Adrenal gland (tissue), 12 donors: ENCODE data around the gene ABCB4. TPM values are rescaled to one million over a fixed set of nuclear protein-coding genes. Genes with fewer than 3 reads are reported as not detected.
A peak's percentile ranks its signal among the peaks of the same experiment; 100 is the strongest.

Experiments
- DNase-seq, 7 donors: peaks; one replicate each; pipeline ENCODE4 v3.0.0-alpha.2; 2019 to 2020
- H3K27ac ChIP-seq, 5 donors: fragments of 200-600 bp; sonication (generic) in 4 of 5; 1 replicate in 3 of 5; 2 replicates in 2 of 5; pipeline versions ENCODE4 v1.5.1 to v1.8.0; 2016 to 2020; ENCODE audit warnings: mild to moderate bottlenecking in 1 of 5
- H3K27me3 ChIP-seq: fragments of 200-600 bp; 2 replicates; pipeline ENCODE4 v1.8.0; 2021
- H3K36me3 ChIP-seq, 2 donors: fragments of 200-600 bp; replicated peaks in 1 of 2; 1 replicate in 1 of 2; 2 replicates in 1 of 2; pipeline versions ENCODE4 v1.5.1 to v1.8.0; 2018 to 2022
- H3K4me1 ChIP-seq, 2 donors: fragments of 200-600 bp; replicated peaks in 1 of 2; 1 replicate in 1 of 2; 2 replicates in 1 of 2; pipeline versions ENCODE4 v1.5.1 to v1.8.0; 2018 to 2021
- H3K4me3 ChIP-seq, 4 donors: fragments of 200-600 bp; sonication (generic) in 3 of 4; one replicate each; pipeline ENCODE4 v1.5.1; 2016 to 2018
- H3K9me3 ChIP-seq, 3 donors: fragments of 200-600 bp; sonication (generic) in 1 of 3; replicated peaks in 1 of 3; 1 replicate in 2 of 3; 2 replicates in 1 of 3; pipeline versions ENCODE4 v1.5.1 to v1.8.0; 2016 to 2021
- POLR2A ChIP-seq, 2 donors: fragments of 450-650 bp; IDR thresholded peaks; one replicate each; pipeline ENCODE4 v1.6.1; 2017; ENCODE audit warnings: antibody characterized with exemption in 2 of 2, mild to moderate bottlenecking in 2 of 2, moderate library complexity in 1 of 2
- WGBS, 4 donors: extraction: QIAGEN DNeasy Blood & Tissue Kit in 2 of 4; methylation state at CpG; one replicate each; pipeline versions ENCODE4 v1.1.5 to v1.1.7; 2013 to 2017; 5-methylcytosine and 5-hydroxymethylcytosine counted together
- intact Hi-C, 2 donors: fragments of 100-400 bp; cut with DNase I; formaldehyde crosslinking; loops; one replicate each; pipeline versions ENCODE4 v1.14.1 to v1.15.0; 2022 to 2023
- polyA plus RNA-seq, 3 donors: library from polyadenylated mRNA; stranded (reverse); fragments of 200-250 nt in 2 of 3; fragments of 350-450 nt in 1 of 3; fragmentation: Illumina TruSeq in 1 of 3; extraction: RNeasy Lipid Tissue Mini Kit (QIAGEN cat#74804) in 1 of 3; gene quantifications; one replicate each; pipeline ENCODE4 v1.2.3, GENCODE V29; 2013 to 2014
- total RNA-seq, 9 donors: library from RNA; depleted of rRNA in 4 of 9; stranded (reverse); fragments of >200 nt in 4 of 9; fragments of 120-200 nt in 1 of 9; fragmentation: NEBNext Ultra II Directional in 1 of 9; extraction: Animal tissue kit (Norgen Biotek cat#: 25700) in 1 of 9; gene quantifications; one replicate each; pipeline versions ENCODE4 v1.1.0 to v1.2.4, GENCODE V29; 2013 to 2023
- TF ChIP-seq, protein P1 (sequence below), 6 experiments: fragments of 450-650 bp in 4 of 6; fragments of 200-600 bp in 2 of 6; sonication (generic) in 1 of 6; IDR thresholded peaks; 1 replicate in 5 of 6; 2 replicates in 1 of 6; pipeline versions ENCODE4 v1.5.1 to v1.8.0; 2016 to 2021; ENCODE audit warnings: antibody characterized with exemption in 6 of 6, mild to moderate bottlenecking in 2 of 6, moderate library complexity in 1 of 6
- donor health status: healthy with polysubstance abuse.
- donor health status: Bipolar disorder and iron deficiency.
- donor health status: DM: yes; HTN: yes; CAD: no.
- donor health status: DM: no; HTN: no; CAD: no.
- donor health status: DM: no; HTN: no; CAD: no.
- donor health status: DM: yes; HTN: yes; CAD: no.

Gene ABCB4
- total and polyA plus RNA-seq, 12 donors: 5.9 to 62.6 (median 13.2) TPM

DNA sequence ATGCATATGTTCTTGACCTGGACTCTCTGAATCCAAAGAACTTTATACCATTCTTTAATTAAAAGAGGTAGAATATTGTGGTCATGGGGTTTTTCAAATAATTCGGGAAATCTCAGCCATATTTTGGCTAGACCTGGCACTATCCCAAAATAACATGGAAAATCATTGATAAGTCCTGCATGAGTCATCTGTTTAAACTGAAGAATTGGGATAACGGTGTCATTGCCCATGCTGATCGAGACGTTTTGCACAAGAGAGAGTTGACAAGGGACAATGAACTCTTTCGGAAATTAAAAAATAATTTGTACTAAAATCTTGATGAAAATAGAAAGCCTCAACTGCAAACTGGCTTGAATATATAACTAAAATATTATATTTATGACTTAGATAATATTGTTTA, 19.9 kb upstream of the ABCB4 start:
- TF ChIP-seq, protein P1, sequence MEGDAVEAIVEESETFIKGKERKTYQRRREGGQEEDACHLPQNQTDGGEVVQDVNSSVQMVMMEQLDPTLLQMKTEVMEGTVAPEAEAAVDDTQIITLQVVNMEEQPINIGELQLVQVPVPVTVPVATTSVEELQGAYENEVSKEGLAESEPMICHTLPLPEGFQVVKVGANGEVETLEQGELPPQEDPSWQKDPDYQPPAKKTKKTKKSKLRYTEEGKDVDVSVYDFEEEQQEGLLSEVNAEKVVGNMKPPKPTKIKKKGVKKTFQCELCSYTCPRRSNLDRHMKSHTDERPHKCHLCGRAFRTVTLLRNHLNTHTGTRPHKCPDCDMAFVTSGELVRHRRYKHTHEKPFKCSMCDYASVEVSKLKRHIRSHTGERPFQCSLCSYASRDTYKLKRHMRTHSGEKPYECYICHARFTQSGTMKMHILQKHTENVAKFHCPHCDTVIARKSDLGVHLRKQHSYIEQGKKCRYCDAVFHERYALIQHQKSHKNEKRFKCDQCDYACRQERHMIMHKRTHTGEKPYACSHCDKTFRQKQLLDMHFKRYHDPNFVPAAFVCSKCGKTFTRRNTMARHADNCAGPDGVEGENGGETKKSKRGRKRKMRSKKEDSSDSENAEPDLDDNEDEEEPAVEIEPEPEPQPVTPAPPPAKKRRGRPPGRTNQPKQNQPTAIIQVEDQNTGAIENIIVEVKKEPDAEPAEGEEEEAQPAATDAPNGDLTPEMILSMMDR (IDR thresholded peaks at IDR 0.05): no peak
- no peak for TF ChIP-seq POLR2A (IDR thresholded peaks at IDR 0.05)
- H3K4me1 ChIP-seq: peaks cover 0 to 5% of the 10 kb centered on the region in 2 donors

GRCh38 chr7:87494454-87494853, 19.0 kb upstream of the ABCB4 start:
- no peaks in the 10 kb centered on the region for H3K27me3 ChIP-seq
- WGBS, 4 donors: 97 to 100% (median 98%) methylated on average over 1 of the region's 1 CpG
- no peak overlapping the region for H3K4me3 ChIP-seq
- no peaks in the 10 kb centered on the region for H3K36me3 ChIP-seq
- intact Hi-C loops: no loop called here
- H3K27ac ChIP-seq: no peak overlapping the region
- peaks cover 0 to under 1% of the 10 kb centered on the region in 2 donors for H3K4me1 ChIP-seq
- H3K9me3 ChIP-seq: no peaks in the 10 kb centered on the region
- DNase-seq: no peak
- TF ChIP-seq, protein P1 (IDR thresholded peaks at IDR 0.05): no peak
- no peak for TF ChIP-seq POLR2A (IDR thresholded peaks at IDR 0.05)

More for the DNA sequence above, 19.9 kb upstream of the ABCB4 start:
- intact Hi-C loops: no loop called here
- H3K9me3 ChIP-seq: no peaks in the 10 kb centered on the region
- no peak overlapping the region for H3K4me3 ChIP-seq
- no peak overlapping the region for H3K27ac ChIP-seq
- H3K36me3 ChIP-seq: no peaks in the 10 kb centered on the region
- no peak for DNase-seq
- 50 to 62% (median 55%) methylated on average over 5 of the region's 5 CpGs for WGBS, 4 donors
- no peaks in the 10 kb centered on the region for H3K27me3 ChIP-seq

GRCh38 chr7:87483131-87483530, 7.7 kb upstream of the ABCB4 start:
- intact Hi-C loops: no loop called here

DNA sequence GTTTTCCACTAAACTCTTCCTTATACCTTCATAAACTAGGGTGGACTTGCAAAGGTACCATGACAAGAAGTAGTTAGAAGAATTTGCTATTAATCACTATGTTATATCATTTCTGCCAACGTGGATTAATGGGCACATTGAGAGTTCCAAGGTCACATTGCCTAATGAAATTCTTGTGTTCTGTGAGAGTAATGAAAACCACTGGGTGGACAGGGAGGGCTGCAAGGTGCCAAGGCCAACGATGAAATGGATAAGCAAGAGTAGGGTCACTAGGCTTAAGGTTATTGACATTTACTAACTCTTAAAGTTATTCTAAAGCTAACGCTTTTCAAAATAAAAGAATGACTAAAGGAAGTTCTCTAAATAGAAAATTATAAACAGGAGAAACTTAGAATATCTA, 6.6 kb upstream of the ABCB4 start:
- TF ChIP-seq POLR2A (IDR thresholded peaks at IDR 0.05): no peak
- TF ChIP-seq, protein P1 (IDR thresholded peaks at IDR 0.05): no peak
- Histone ChIP-seq H3K4me3 (no peak overlapping the region), H3K27ac (no peak overlapping the region), H3K27me3 (no peaks in the 10 kb centered on the region), H3K36me3 (no peaks in the 10 kb centered on the region), H3K9me3 (no peaks in the 10 kb centered on the region), H3K4me1 (no peaks in the 10 kb centered on the region)
- DNase-seq: peak in 1 of 7 donors; percentile 28
- intact Hi-C loops: no loop called here
- 33 to 48% (median 39%) methylated on average over 3 of the region's 3 CpGs for WGBS, 4 donors

More at GRCh38 chr7:87483131-87483530, 7.7 kb upstream of the ABCB4 start:
- H3K27me3 ChIP-seq: no peaks in the 10 kb centered on the region
- H3K36me3 ChIP-seq: no peaks in the 10 kb centered on the region
- H3K4me3 ChIP-seq: no peak overlapping the region
- H3K27ac ChIP-seq: no peak overlapping the region
- H3K9me3 ChIP-seq: no peaks in the 10 kb centered on the region
- TF ChIP-seq POLR2A (IDR thresholded peaks at IDR 0.05): no peak
- 81 to 94% (median 89%) methylated on average over 2 of the region's 2 CpGs for WGBS, 4 donors
- H3K4me1 ChIP-seq: no peaks in the 10 kb centered on the region
- no peak for DNase-seq

DNA sequence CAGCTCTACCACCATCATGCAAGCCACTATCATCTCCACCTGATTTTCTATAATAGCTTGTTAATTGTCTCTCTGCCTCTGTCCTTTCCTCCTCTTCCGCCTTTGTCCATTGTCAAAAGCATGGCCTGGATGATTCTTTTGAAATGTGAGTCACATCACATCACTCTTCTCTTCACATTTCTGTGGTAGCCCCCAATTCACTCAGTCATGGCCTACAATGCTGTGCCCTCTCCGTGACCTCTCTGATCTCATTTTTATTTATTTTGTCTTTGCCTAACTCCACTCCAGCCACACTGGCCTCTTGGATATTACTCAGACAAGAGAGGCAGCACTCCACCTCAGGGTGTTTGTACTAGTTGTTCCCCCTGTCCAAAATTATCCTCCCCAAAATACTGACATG, 4.9 kb upstream of the ABCB4 start:
- Histone ChIP-seq H3K4me1 (peaks cover 0 to 1% of the 10 kb centered on the region in 2 donors), H3K36me3 (no peaks in the 10 kb centered on the region), H3K9me3 (no peaks in the 10 kb centered on the region), H3K4me3 (no peak overlapping the region), H3K27me3 (no peaks in the 10 kb centered on the region), H3K27ac (no peak overlapping the region)
- no peak for DNase-seq
- TF ChIP-seq, protein P1 (IDR thresholded peaks at IDR 0.05): no peak
- TF ChIP-seq POLR2A (IDR thresholded peaks at IDR 0.05): no peak
- intact Hi-C loops: no loop called here
- 90 to 95% (median 93%) methylated on average over 2 of the region's 2 CpGs for WGBS, 4 donors
